ENCODE data around the gene NEURL4.

Gene NEURL4

GRCh38 chr17:7289256-7290032, 39.7 kb downstream of the NEURL4 start:
- peaks cover 0 to 65% of the 10 kb centered on the region in 2 donors for H3K27me3 ChIP-seq
- H3K9me3 ChIP-seq = no peaks in the 10 kb centered on the region
- H3K27ac ChIP-seq = no peak overlapping the region
- no peak overlapping the region for H3K4me3 ChIP-seq
- intact Hi-C loops (cut with DNase I; ENCODE audit: low total_unique reads) = no loop called here
- TF ChIP-seq, protein P1, sequence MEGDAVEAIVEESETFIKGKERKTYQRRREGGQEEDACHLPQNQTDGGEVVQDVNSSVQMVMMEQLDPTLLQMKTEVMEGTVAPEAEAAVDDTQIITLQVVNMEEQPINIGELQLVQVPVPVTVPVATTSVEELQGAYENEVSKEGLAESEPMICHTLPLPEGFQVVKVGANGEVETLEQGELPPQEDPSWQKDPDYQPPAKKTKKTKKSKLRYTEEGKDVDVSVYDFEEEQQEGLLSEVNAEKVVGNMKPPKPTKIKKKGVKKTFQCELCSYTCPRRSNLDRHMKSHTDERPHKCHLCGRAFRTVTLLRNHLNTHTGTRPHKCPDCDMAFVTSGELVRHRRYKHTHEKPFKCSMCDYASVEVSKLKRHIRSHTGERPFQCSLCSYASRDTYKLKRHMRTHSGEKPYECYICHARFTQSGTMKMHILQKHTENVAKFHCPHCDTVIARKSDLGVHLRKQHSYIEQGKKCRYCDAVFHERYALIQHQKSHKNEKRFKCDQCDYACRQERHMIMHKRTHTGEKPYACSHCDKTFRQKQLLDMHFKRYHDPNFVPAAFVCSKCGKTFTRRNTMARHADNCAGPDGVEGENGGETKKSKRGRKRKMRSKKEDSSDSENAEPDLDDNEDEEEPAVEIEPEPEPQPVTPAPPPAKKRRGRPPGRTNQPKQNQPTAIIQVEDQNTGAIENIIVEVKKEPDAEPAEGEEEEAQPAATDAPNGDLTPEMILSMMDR (IDR thresholded peaks at IDR 0.05) = no peak
- DNase-seq = no peak
- peaks cover 0 to 20% (median 13%) of the 10 kb centered on the region in 4 donors for H3K4me1 ChIP-seq
- H3K36me3 ChIP-seq = no peaks in the 10 kb centered on the region

DNA sequence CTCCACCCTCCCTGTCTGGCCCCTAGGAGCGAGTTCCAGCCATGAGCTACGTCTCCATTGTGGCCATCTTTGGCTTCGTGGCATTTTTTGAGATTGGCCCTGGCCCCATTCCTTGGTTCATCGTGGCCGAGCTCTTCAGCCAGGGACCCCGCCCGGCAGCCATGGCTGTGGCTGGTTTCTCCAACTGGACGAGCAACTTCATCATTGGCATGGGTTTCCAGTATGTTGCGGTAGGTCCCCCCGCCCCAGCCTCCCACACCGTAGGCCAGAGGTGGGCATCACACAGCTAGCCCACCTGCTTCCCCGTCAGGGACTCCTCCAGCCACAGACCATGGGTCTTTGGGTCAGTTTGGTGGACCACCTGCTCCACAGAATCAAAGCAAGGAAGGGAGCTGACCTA, 43.5 kb downstream of the NEURL4 start:
- intact Hi-C loops (cut with DNase I; ENCODE audit: low total_unique reads) = no loop called here
- H3K36me3 ChIP-seq = no peaks in the 10 kb centered on the region
- H3K27me3 ChIP-seq = peaks cover 0 to 27% of the 10 kb centered on the region in 2 donors
- H3K27ac ChIP-seq = no peak overlapping the region
- peaks cover 0 to 22% (median 17%) of the 10 kb centered on the region in 4 donors for H3K4me1 ChIP-seq
- DNase-seq = no peak
- H3K9me3 ChIP-seq = no peaks in the 10 kb centered on the region
- H3K4me3 ChIP-seq = no peak overlapping the region
- TF ChIP-seq, protein P1 (IDR thresholded peaks at IDR 0.05) = no peak

GRCh38 chr17:7284911-7285310, 44.2 kb downstream of the NEURL4 start:
- Histone ChIP-seq H3K27me3 (peaks cover 0 to 20% of the 10 kb centered on the region in 2 donors), H3K9me3 (no peaks in the 10 kb centered on the region), H3K27ac (no peak overlapping the region), H3K4me1 (peaks cover 0 to 27% (median 21%) of the 10 kb centered on the region in 4 donors), H3K36me3 (no peaks in the 10 kb centered on the region), H3K4me3 (no peak overlapping the region)
- DNase-seq = no peak
- TF ChIP-seq, protein P1 (IDR thresholded peaks at IDR 0.05) = no peak
- intact Hi-C loops (cut with DNase I; ENCODE audit: low total_unique reads) = no loop called here

- TF ChIP-seq, protein P1 (IDR thresholded peaks at IDR 0.05) = no peak
- Histone ChIP-seq H3K4me3 (no peak overlapping the region), H3K27me3 (peaks cover 0 to 8% of the 10 kb centered on the region in 2 donors), H3K27ac (no peak overlapping the region), H3K36me3 (no peaks in the 10 kb centered on the region), H3K9me3 (no peaks in the 10 kb centered on the region), H3K4me1 (peaks cover 0 to 27% (median 21%) of the 10 kb centered on the region in 4 donors)
- DNase-seq = no peak
- intact Hi-C loops (cut with DNase I; ENCODE audit: low total_unique reads) = no loop called here
Measured at GRCh38 chr17:7283471-7284216, 45.5 kb downstream of the NEURL4 start.

GRCh38 chr17:7282752-7283321, 46.3 kb downstream of the NEURL4 start:
- Histone ChIP-seq H3K36me3 (no peaks in the 10 kb centered on the region), H3K4me3 (peak overlapping the region; percentile 53 to 56), H3K27ac (peak overlapping the region; percentile 93 to 94), H3K9me3 (no peaks in the 10 kb centered on the region), H3K4me1 (peaks cover 0 to 27% (median 21%) of the 10 kb centered on the region in 4 donors), H3K27me3 (peaks cover 0 to under 1% of the 10 kb centered on the region in 2 donors)
- TF ChIP-seq, protein P1 (IDR thresholded peaks at IDR 0.05) = no peak
- intact Hi-C loops (cut with DNase I; ENCODE audit: low total_unique reads) = no loop called here
- no peak for DNase-seq

Data from tibial artery (tissue), 4 donors.